CD4-positive, alpha-beta T cell (primary cell): ENCODE measurements around the gene TMPRSS3. TPM values are rescaled to one million over a fixed set of nuclear protein-coding genes. Genes with fewer than 3 reads are reported as not detected.
A peak's percentile ranks its signal among the peaks of the same experiment; 100 is the strongest.

Experiments used
- ATAC-seq: fragments of 200-7000 bp; cut with Tn5 transposase; one replicate; pipeline ENCODE4 v1.10.0; 2022; ENCODE audit warnings: mild to moderate bottlenecking; ENCODE audit not compliant: poor library complexity
- CTCF ChIA-PET: fragments of 350-600 bp; sonication (Branson Sonifier 250); formaldehyde crosslinking; loops from one replicate; lab custom pipeline; 2021; ENCODE audit warnings: antibody characterized with exemption, inconsistent platforms; lab: Charles Lee
- POLR2A ChIA-PET: fragments of 350-600 bp; sonication (Branson Sonifier 250); formaldehyde crosslinking; loops from one replicate; lab custom pipeline; 2021; ENCODE audit warnings: antibody characterized with exemption, inconsistent platforms; lab: Charles Lee
- DNase-seq, 14 experiments: peaks; one replicate each; pipeline ENCODE4 v3.0.0-alpha.2; 2013 to 2020; ENCODE audit warnings: mixed read lengths in 2 of 14
- H3K27ac ChIP-seq, 2 donors: one replicate each; pipeline versions ENCODE4 v1.5.1 to v1.7.0; 2013; ENCODE audit warnings: low read length in 2 of 2, low read depth in 1 of 2, mild to moderate bottlenecking in 1 of 2
- H3K27me3 ChIP-seq, 2 experiments: 1 replicate in 1 of 2; 2 replicates in 1 of 2; pipeline versions ENCODE4 v1.6.1 to v1.7.0; 2013; ENCODE audit warnings: low read length in 2 of 2, control low read depth in 1 of 2, mild to moderate bottlenecking in 1 of 2, moderate library complexity in 1 of 2; ENCODE audit not compliant: insufficient read depth in 2 of 2, control insufficient read depth in 1 of 2
- H3K36me3 ChIP-seq: one replicate; pipeline ENCODE4 v1.6.1; 2013; ENCODE audit warnings: low read length, control low read depth; ENCODE audit not compliant: insufficient read depth
- H3K4me1 ChIP-seq: one replicate; pipeline ENCODE4 v1.6.1; 2013; ENCODE audit warnings: low read length, control low read depth; ENCODE audit not compliant: insufficient read depth
- H3K4me3 ChIP-seq: one replicate; pipeline ENCODE4 v1.5.1; 2013; ENCODE audit warnings: mild to moderate bottlenecking, low read length, moderate library complexity
- H3K9me3 ChIP-seq, 2 experiments: 1 replicate in 1 of 2; 2 replicates in 1 of 2; pipeline versions ENCODE4 v1.6.1 to v1.7.0; 2013; ENCODE audit warnings: low read length in 2 of 2, mild to moderate bottlenecking in 2 of 2, control low read depth in 1 of 2, moderate library complexity in 1 of 2; ENCODE audit not compliant: control insufficient read depth in 1 of 2, insufficient read depth in 1 of 2
- H3K27ac Mint-ChIP-seq: one replicate; pipeline ENCODE4 v1.8.0; 2020; ENCODE audit warnings: mixed read lengths
- H3K27me3 Mint-ChIP-seq: one replicate; pipeline ENCODE4 v1.8.0; 2021; ENCODE audit warnings: mixed read lengths
- H3K36me3 Mint-ChIP-seq: one replicate; pipeline ENCODE4 v1.8.0; 2021; ENCODE audit warnings: low read depth, mixed read lengths
- H3K4me1 Mint-ChIP-seq: one replicate; pipeline ENCODE4 v1.8.0; 2021; ENCODE audit warnings: low read depth, mixed read lengths
- H3K4me3 Mint-ChIP-seq: one replicate; pipeline ENCODE4 v1.8.0; 2020; ENCODE audit warnings: mild to moderate bottlenecking, mixed read lengths
- H3K9me3 Mint-ChIP-seq: one replicate; pipeline ENCODE4 v1.8.0; 2020; ENCODE audit warnings: mixed read lengths
- intact Hi-C, 2 experiments: fragments of 100-400 bp; cut with DNase I in 1 of 2; cut with micrococcal nuclease in 1 of 2; formaldehyde crosslinking; loops; one replicate each; pipeline versions ENCODE4 v1.15.1 to v1.9.0; 2023 to 2025; cut with DNase I, micrococcal nuclease
- total RNA-seq, 174 experiments: library from RNA in 2 of 174; stranded (reverse) in 2 of 174; gene quantifications; one replicate each; pipeline ENCODE4 v1.2.3 and lab custom pipeline; 2021 to 2026
- TF ChIP-seq, protein P1 (sequence below): fragments of 200-600 bp; IDR thresholded peaks from one replicate; pipeline ENCODE4 v1.8.0; 2022; ENCODE audit warnings: antibody characterized with exemption, mild to moderate bottlenecking

The TMPRSS3 gene
- total RNA-seq, 2 experiments from 2014 or later = 1.5 TPM

DNA sequence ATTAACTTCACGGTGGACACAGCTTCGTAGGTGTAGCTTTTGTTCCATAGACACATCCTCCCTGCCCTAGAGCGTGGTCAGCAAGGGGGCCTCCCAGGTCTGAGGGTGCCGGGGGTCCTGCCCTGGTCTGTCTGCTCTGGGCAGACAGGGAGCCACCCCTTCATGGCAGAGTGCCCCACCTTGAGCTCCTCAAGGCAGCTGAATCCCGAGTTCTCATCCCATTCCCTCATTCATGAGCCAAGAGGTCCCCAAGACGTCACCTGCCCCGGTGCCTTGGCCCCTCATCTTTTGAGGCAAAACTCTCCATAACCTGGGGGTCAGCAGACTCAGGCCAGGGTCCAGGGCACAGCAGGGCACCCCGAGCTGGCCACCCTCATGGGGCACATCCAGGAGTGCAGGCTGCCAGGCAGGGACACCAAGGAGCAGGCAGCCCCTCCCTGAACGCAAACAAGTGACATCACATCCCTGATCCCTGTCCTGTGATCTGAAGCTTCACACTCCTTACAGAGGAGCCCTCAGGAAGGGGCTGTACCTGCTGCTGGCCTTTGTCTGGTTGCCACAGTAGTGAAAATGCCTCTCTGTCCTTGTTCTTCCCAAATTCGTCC is 31.1 kb upstream of the TMPRSS3 start:
- H3K27me3 ChIP-seq = no peaks in the 10 kb centered on the region
- Mint-ChIP-seq H3K9me3 (no peaks in the 10 kb centered on the region), H3K4me3 (no peak overlapping the region), H3K36me3 (peaks cover 66% of the 10 kb centered on the region), H3K27me3 (no peaks in the 10 kb centered on the region), H3K27ac (peak overlapping the region; percentile 85), H3K4me1 (peaks cover 61% of the 10 kb centered on the region)
- ChIA-PET CTCF (no interaction called here), POLR2A (interaction anchor here (12.8 kb wide), 1 partner anchor 23 kb away, joined by 208 read pairs; the partner anchor contains the start of gene UBASH3A)
- DNase-seq (no peak), ATAC-seq (no peak)
- H3K27ac ChIP-seq = peak overlapping the region in 1 of 2 donors; percentile 18
- TF ChIP-seq, protein P1, sequence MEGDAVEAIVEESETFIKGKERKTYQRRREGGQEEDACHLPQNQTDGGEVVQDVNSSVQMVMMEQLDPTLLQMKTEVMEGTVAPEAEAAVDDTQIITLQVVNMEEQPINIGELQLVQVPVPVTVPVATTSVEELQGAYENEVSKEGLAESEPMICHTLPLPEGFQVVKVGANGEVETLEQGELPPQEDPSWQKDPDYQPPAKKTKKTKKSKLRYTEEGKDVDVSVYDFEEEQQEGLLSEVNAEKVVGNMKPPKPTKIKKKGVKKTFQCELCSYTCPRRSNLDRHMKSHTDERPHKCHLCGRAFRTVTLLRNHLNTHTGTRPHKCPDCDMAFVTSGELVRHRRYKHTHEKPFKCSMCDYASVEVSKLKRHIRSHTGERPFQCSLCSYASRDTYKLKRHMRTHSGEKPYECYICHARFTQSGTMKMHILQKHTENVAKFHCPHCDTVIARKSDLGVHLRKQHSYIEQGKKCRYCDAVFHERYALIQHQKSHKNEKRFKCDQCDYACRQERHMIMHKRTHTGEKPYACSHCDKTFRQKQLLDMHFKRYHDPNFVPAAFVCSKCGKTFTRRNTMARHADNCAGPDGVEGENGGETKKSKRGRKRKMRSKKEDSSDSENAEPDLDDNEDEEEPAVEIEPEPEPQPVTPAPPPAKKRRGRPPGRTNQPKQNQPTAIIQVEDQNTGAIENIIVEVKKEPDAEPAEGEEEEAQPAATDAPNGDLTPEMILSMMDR = no peak
- H3K4me1 ChIP-seq = peaks cover 76% of the 10 kb centered on the region
- no peaks in the 10 kb centered on the region for H3K9me3 ChIP-seq
- peaks cover 76% of the 10 kb centered on the region for H3K36me3 ChIP-seq
- no peak overlapping the region for H3K4me3 ChIP-seq
- intact Hi-C loops = loop anchor here (5.0 to 10.0 kb wide), 3 partner anchors 35 to 70 kb away; partner anchors contain the start of gene RSPH1 (in 2 of the 2)

DNA sequence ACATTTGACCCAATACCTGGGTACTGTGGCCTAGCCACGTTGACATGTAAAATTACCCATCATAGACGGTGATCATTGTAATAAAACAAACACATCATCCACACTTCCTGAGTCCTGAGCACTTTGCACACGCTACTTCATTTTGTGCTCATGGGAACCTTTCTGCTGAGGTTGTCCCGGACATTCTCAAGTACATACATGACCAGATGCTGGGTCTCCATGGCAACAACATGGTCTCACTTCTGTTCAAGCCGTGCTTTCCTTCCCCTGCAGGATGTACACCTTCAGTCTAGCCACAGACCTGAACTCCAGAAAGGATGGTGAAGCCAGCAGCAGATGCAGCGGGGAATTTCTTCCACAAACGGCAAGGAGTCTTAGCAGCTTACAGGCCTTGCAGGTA is 30.6 kb upstream of the TMPRSS3 start:
- Histone ChIP-seq H3K36me3 (peaks cover 76% of the 10 kb centered on the region), H3K4me1 (peaks cover 78% of the 10 kb centered on the region)
- H3K4me3 Mint-ChIP-seq = peak overlapping the region; percentile 17

DNA sequence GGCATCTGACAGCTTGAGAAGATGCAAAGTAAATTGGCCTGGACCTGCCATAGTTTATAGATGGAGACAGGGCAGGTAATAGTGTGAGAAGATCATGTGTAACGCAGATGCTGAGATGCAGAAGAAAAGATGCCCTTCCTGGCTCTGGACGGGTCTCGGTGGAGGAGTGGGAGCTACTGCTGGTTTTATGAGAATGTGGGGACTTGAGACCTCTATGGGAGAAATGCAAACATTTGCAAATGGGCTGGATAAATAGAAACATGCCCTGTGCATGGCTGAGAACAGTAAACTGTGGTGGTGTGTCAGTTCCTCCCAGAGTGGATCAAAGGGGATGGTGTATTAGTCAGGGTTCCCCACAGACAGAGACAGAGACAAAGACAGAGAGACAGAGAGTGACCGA is 29.7 kb upstream of the TMPRSS3 start:
- H3K4me1 ChIP-seq = peaks cover 80% of the 10 kb centered on the region
- peak overlapping the region; percentile 13 for H3K4me3 ChIP-seq
- peak overlapping the region; percentile 85 for H3K27ac Mint-ChIP-seq
- intact Hi-C loops = loop anchor here (1.0 to 10.0 kb wide), 7 partner anchors 10 to 87 kb away; partner anchors contain the start of gene RSPH1 (in 2 of the 2)
- ChIA-PET CTCF (interaction anchor here (1.0 to 2.6 kb wide), 7 partner anchors 9 to 116 kb away, joined by 3 to 9 read pairs (median 5); partner anchors contain the start of gene UBASH3A), POLR2A (interaction anchor here (0.9 to 12.8 kb wide), 15 partner anchors 9 to 191 kb away, joined by 3 to 208 read pairs (median 6); partner anchors contain the start of gene UBASH3A)
- peaks cover 75% of the 10 kb centered on the region for H3K4me1 Mint-ChIP-seq
- no peaks in the 10 kb centered on the region for H3K9me3 Mint-ChIP-seq
- peaks cover 52% of the 10 kb centered on the region for H3K36me3 Mint-ChIP-seq
- peaks cover 75% of the 10 kb centered on the region for H3K36me3 ChIP-seq
- TF ChIP-seq, protein P1 = no peak
- no peaks in the 10 kb centered on the region for H3K9me3 ChIP-seq
- peak in 2 of 14 experiments; percentile 46 to 57 for DNase-seq
- ATAC-seq = peak; percentile 24
- H3K27me3 Mint-ChIP-seq = no peaks in the 10 kb centered on the region
- peak overlapping the region; percentile 59 for H3K4me3 Mint-ChIP-seq
- H3K27ac ChIP-seq = peak overlapping the region; percentile 12 to 90
- no peaks in the 10 kb centered on the region for H3K27me3 ChIP-seq

More for the DNA sequence above, 30.6 kb upstream of the TMPRSS3 start:
- Mint-ChIP-seq H3K27ac (peak overlapping the region; percentile 85), H3K36me3 (peaks cover 61% of the 10 kb centered on the region), H3K27me3 (no peaks in the 10 kb centered on the region), H3K4me1 (peaks cover 66% of the 10 kb centered on the region), H3K9me3 (no peaks in the 10 kb centered on the region)
- TF ChIP-seq, protein P1 = no peak
- Histone ChIP-seq H3K9me3 (no peaks in the 10 kb centered on the region), H3K27me3 (no peaks in the 10 kb centered on the region), H3K27ac (no peak overlapping the region), H3K4me3 (no peak overlapping the region)
- intact Hi-C loops = loop anchor here (5.0 to 10.0 kb wide), 3 partner anchors 34 to 71 kb away; partner anchors contain the start of gene RSPH1 (in 2 of the 2)
- ChIA-PET CTCF (interaction anchor here (1.3 to 2.6 kb wide), 2 partner anchors 10 to 88 kb away, joined by 5 to 6 read pairs; no protein-coding TSS in a partner anchor), POLR2A (interaction anchor here (1.0 to 12.8 kb wide), 2 partner anchors 19 to 22 kb away, joined by 3 to 208 read pairs; partner anchors contain the start of gene UBASH3A)
- DNase-seq (no peak), ATAC-seq (no peak)
